NCI-H345 (cell line): ENCODE data around the gene DND1.
"Not testable (repeated sequence)": the region's sequence is repeated elsewhere in the genome, so short reads cannot be mapped to it uniquely, and the experiment has no call there.

Experiments used
- DNase-seq: peaks from one replicate; lab custom pipeline; 2025; lab: John Stamatoyannopoulos, UW

Gene DND1

GRCh38 chr5:140673187-140673976 lies at the start of gene DND1:
Gene DND1, minus strand, starts transcription at chr5:140673576. Its CDS starts 34 bp downstream, at chr5:140673542.
- DNase-seq: no peak

GRCh38 chr5:140721395-140721794 lies 48.0 kb upstream of the DND1 start:
- not testable (repeated sequence) for DNase-seq

- DNase-seq: not testable (repeated sequence)
Observed at GRCh38 chr5:140720738-140721137, 47.4 kb upstream of the DND1 start.

- DNase-seq: no peak
Observed at GRCh38 chr5:140718266-140718592, 44.9 kb upstream of the DND1 start.

GRCh38 chr5:140716238-140716637 lies 42.9 kb upstream of the DND1 start:
- DNase-seq: not testable (repeated sequence)

GRCh38 chr5:140713562-140714094 lies 40.3 kb upstream of the DND1 start:
- DNase-seq: no peak

- no peak for DNase-seq
Observed at GRCh38 chr5:140711794-140712193, 38.4 kb upstream of the DND1 start.

- peak; percentile 77 for DNase-seq
Observed at GRCh38 chr5:140710899-140711552, 37.6 kb upstream of the DND1 start.

- not testable (repeated sequence) for DNase-seq
Observed at GRCh38 chr5:140708787-140709186, 35.4 kb upstream of the DND1 start.

GRCh38 chr5:140707812-140708211 lies 34.4 kb upstream of the DND1 start:
- DNase-seq: no peak

- DNase-seq: peak; percentile 98
Observed at GRCh38 chr5:140700177-140701144, 27.1 kb upstream of the DND1 start, which contains the start of gene ZMAT2. Gene ZMAT2, plus strand, starts transcription at chr5:140700447. Its CDS starts 14 bp downstream, at chr5:140700461.

GRCh38 chr5:140696891-140697492 lies 23.6 kb upstream of the DND1 start:
- no peak for DNase-seq

GRCh38 chr5:140694276-140694675 lies 20.9 kb upstream of the DND1 start:
- no peak for DNase-seq

GRCh38 chr5:140690941-140691924 lies 17.9 kb upstream of the DND1 start, which contains the start of the genes HARS1 and HARS2:
Gene HARS1, minus strand, starts transcription at chr5:140691370. Its CDS starts 66 bp downstream, at chr5:140691304.
Gene HARS2, plus strand, starts transcription at chr5:140691455. Its CDS starts 194 bp downstream, at chr5:140691649.
- peak; percentile 95 for DNase-seq

- DNase-seq: no peak
Observed at GRCh38 chr5:140690376-140690932, 17.1 kb upstream of the DND1 start.

- no peak for DNase-seq
Observed at GRCh38 chr5:140678993-140679392, 5.6 kb upstream of the DND1 start.

GRCh38 chr5:140677947-140678346 lies 4.6 kb upstream of the DND1 start:
- DNase-seq: no peak

- DNase-seq: no peak
Observed at GRCh38 chr5:140674629-140675028, 1.3 kb upstream of the DND1 start.

GRCh38 chr5:140674211-140674610 lies 835 bp upstream of the DND1 start:
- DNase-seq: no peak
